ENCODE measurements around the gene NABP1.

NABP1 gene

DNA sequence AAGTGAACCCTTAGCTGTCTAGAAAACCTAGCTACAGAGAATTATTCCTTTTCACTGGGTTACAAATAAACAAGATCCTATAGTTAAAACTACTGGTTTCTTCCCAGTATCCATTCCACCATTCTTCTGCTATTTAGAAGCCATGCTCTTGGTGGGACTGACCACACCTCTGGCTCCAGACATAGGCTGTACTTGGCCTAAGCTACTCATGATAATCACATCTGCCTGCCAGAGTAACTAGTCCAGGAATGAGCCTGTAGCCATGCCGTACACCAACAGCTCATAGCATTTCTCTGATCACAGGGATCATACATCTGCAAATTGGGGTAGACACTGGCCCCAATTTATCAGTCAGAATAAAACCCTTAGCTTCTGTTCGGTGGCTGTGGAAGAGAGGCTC, 33.7 kb downstream of the NABP1 start:
- no peaks in the 10 kb centered on the region for H4K20me1 ChIP-seq (ENCODE audit: insufficient read depth, low read length)
- no peaks in the 10 kb centered on the region for H3K9me3 ChIP-seq (ENCODE audit: insufficient read depth, low read length)
- H3K4me1 ChIP-seq (ENCODE audit: low read length) = no peaks in the 10 kb centered on the region
- TF ChIP-seq, protein P1, sequence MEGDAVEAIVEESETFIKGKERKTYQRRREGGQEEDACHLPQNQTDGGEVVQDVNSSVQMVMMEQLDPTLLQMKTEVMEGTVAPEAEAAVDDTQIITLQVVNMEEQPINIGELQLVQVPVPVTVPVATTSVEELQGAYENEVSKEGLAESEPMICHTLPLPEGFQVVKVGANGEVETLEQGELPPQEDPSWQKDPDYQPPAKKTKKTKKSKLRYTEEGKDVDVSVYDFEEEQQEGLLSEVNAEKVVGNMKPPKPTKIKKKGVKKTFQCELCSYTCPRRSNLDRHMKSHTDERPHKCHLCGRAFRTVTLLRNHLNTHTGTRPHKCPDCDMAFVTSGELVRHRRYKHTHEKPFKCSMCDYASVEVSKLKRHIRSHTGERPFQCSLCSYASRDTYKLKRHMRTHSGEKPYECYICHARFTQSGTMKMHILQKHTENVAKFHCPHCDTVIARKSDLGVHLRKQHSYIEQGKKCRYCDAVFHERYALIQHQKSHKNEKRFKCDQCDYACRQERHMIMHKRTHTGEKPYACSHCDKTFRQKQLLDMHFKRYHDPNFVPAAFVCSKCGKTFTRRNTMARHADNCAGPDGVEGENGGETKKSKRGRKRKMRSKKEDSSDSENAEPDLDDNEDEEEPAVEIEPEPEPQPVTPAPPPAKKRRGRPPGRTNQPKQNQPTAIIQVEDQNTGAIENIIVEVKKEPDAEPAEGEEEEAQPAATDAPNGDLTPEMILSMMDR (IDR thresholded peaks at IDR 0.05; ENCODE audit: low read depth, low read length) = no peak
- TF ChIP-seq EZH2phosphoT487 (IDR thresholded peaks at IDR 0.05; ENCODE audit: low read depth) = no peak
- no peak overlapping the region for H3K4me3 ChIP-seq (ENCODE audit: low read length)
- H3K27me3 ChIP-seq (ENCODE audit: low read depth, low read length) = no peaks in the 10 kb centered on the region
- no peaks in the 10 kb centered on the region for H3K36me3 ChIP-seq (replicated peaks; ENCODE audit: low read depth, low read length)
- no peak overlapping the region for H3K4me2 ChIP-seq (ENCODE audit: low read length)
- no peak overlapping the region for H3K9ac ChIP-seq (ENCODE audit: low read length)
- H2AFZ ChIP-seq (ENCODE audit: low read depth, low read length) = no peak overlapping the region
- H3K79me2 ChIP-seq (ENCODE audit: low read length) = no peaks in the 10 kb centered on the region
- no peak overlapping the region for H3K27ac ChIP-seq (ENCODE audit: low read length)

DNA sequence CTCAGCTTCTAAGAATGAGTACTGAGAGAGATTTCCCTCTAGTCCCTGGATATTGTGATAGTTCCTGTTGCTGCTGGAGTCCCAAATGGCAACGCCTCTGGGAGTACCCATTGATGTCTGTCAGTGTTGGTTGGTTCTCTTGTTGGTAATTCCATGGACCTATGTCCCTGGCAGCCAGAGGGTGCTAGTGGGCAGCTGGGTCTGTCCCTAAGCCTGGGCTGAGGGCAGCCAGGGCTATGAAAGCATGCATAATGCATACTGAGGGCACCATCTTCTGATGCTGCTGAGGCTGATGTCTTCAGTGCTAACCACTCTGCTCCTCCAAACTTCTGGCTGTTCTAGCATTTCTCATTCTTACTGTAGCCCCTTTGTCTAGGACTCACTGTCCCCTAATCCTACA, 35.9 kb downstream of the NABP1 start:
- no peak overlapping the region for H2AFZ ChIP-seq (ENCODE audit: low read depth, low read length)
- H3K27ac ChIP-seq (ENCODE audit: low read length) = no peak overlapping the region
- H4K20me1 ChIP-seq (ENCODE audit: insufficient read depth, low read length) = no peaks in the 10 kb centered on the region
- H3K27me3 ChIP-seq (ENCODE audit: low read depth, low read length) = no peaks in the 10 kb centered on the region
- no peak overlapping the region for H3K4me3 ChIP-seq (ENCODE audit: low read length)
- no peaks in the 10 kb centered on the region for H3K36me3 ChIP-seq (replicated peaks; ENCODE audit: low read depth, low read length)
- TF ChIP-seq, protein P1 (IDR thresholded peaks at IDR 0.05; ENCODE audit: low read depth, low read length) = peak; percentile 42
- no peak for TF ChIP-seq EZH2phosphoT487 (IDR thresholded peaks at IDR 0.05; ENCODE audit: low read depth)
- no peak overlapping the region for H3K4me2 ChIP-seq (ENCODE audit: low read length)
- no peak overlapping the region for H3K9ac ChIP-seq (ENCODE audit: low read length)
- H3K4me1 ChIP-seq (ENCODE audit: low read length) = no peaks in the 10 kb centered on the region
- H3K9me3 ChIP-seq (ENCODE audit: insufficient read depth, low read length) = no peaks in the 10 kb centered on the region
- no peaks in the 10 kb centered on the region for H3K79me2 ChIP-seq (ENCODE audit: low read length)

DNA sequence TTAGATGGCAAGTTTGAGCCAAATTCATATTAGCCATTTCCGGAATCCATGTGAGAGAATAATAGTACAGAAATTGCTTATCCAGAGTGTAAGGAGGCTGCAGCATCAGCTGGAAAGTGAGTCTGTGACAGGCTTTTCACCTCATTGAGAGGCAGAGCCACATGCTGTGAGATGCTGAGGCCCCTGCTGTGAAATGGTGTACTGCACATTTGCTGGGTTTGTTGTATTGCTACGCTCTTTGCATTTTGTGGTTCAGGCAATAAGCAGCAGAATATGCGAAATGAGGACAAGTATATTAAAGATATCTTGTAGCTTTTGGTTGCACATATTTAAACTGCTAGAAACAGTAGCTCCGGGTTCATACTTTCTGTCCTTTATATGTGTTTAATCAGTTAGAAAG, 37.0 kb downstream of the NABP1 start:
- Histone ChIP-seq H3K4me1 (ENCODE audit: low read length) (no peaks in the 10 kb centered on the region), H3K36me3 (replicated peaks; ENCODE audit: low read depth, low read length) (no peaks in the 10 kb centered on the region), H3K27me3 (ENCODE audit: low read depth, low read length) (no peaks in the 10 kb centered on the region), H2AFZ (ENCODE audit: low read depth, low read length) (no peak overlapping the region), H3K4me3 (ENCODE audit: low read length) (no peak overlapping the region), H3K4me2 (ENCODE audit: low read length) (no peak overlapping the region), H3K27ac (ENCODE audit: low read length) (no peak overlapping the region), H3K9me3 (ENCODE audit: insufficient read depth, low read length) (no peaks in the 10 kb centered on the region), H3K79me2 (ENCODE audit: low read length) (no peaks in the 10 kb centered on the region), H4K20me1 (ENCODE audit: insufficient read depth, low read length) (no peaks in the 10 kb centered on the region), H3K9ac (ENCODE audit: low read length) (no peak overlapping the region)
- TF ChIP-seq, protein P1 (IDR thresholded peaks at IDR 0.05; ENCODE audit: low read depth, low read length) = no peak
- no peak for TF ChIP-seq EZH2phosphoT487 (IDR thresholded peaks at IDR 0.05; ENCODE audit: low read depth)

DNA sequence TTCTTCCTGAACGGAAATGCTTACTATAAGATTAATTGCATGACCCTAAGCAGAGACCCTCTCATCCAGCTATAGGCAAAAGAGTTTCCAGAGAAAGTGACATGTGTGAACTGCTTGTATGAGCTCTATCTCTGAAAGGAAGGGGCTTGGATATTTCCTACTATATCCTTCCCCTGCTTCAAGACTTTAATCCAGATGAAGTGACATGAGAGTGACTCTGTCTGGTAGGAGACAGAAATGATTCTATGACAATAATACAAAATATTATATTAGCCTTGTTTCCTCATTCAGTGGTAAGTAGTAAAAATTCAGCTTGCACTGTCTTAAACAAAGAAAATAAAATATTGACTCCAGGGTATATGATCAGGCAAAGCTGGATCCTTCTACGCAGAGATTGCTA, 37.5 kb downstream of the NABP1 start:
- Histone ChIP-seq H3K4me1 (ENCODE audit: low read length) (no peaks in the 10 kb centered on the region), H3K27me3 (ENCODE audit: low read depth, low read length) (no peaks in the 10 kb centered on the region), H3K79me2 (ENCODE audit: low read length) (no peaks in the 10 kb centered on the region), H3K4me3 (ENCODE audit: low read length) (no peak overlapping the region), H2AFZ (ENCODE audit: low read depth, low read length) (no peak overlapping the region), H4K20me1 (ENCODE audit: insufficient read depth, low read length) (no peaks in the 10 kb centered on the region), H3K9me3 (ENCODE audit: insufficient read depth, low read length) (no peaks in the 10 kb centered on the region), H3K27ac (ENCODE audit: low read length) (no peak overlapping the region), H3K9ac (ENCODE audit: low read length) (no peak overlapping the region), H3K36me3 (replicated peaks; ENCODE audit: low read depth, low read length) (no peaks in the 10 kb centered on the region), H3K4me2 (ENCODE audit: low read length) (no peak overlapping the region)
- TF ChIP-seq, protein P1 (IDR thresholded peaks at IDR 0.05; ENCODE audit: low read depth, low read length) = no peak
- no peak for TF ChIP-seq EZH2phosphoT487 (IDR thresholded peaks at IDR 0.05; ENCODE audit: low read depth)

Data from OCI-LY3 (cell line).